Mesodermal cell (in vitro differentiated cells): ENCODE results near the gene TEX22.

Experiments
- H3K27ac ChIP-seq: 2 replicates; pipeline ENCODE4 v1.7.0; 2013; ENCODE audit warnings: mild to moderate bottlenecking, low read depth, low read length, moderate library complexity; ENCODE audit not compliant: severe bottlenecking
- H3K36me3 ChIP-seq: 2 replicates; pipeline ENCODE4 v1.7.1; 2013; ENCODE audit warnings: mild to moderate bottlenecking, low read length, moderate library complexity; ENCODE audit not compliant: control insufficient read depth, insufficient read depth
- H3K4me1 ChIP-seq: one replicate; pipeline ENCODE4 v1.7.1; 2013; ENCODE audit warnings: mild to moderate bottlenecking, low read length; ENCODE audit not compliant: insufficient read depth, control insufficient read depth, poor library complexity, severe bottlenecking
- H3K4me3 ChIP-seq: 2 replicates; pipeline ENCODE4 v1.7.0; 2013; ENCODE audit warnings: low read length, control low read depth, mild to moderate bottlenecking; ENCODE audit not compliant: insufficient read depth, poor library complexity, severe bottlenecking; ENCODE audit errors: extremely low read depth
- H3K9me3 ChIP-seq: 2 replicates; pipeline ENCODE4 v1.7.1; 2013; ENCODE audit warnings: mild to moderate bottlenecking, low read length, moderate library complexity; ENCODE audit not compliant: control insufficient read depth
- WGBS, 2 experiments: methylation state at CpG; one replicate each; pipeline ENCODE4 v1.1.5; 2013; ENCODE audit warnings: missing lambda C conversion rate in 2 of 2; ENCODE audit not compliant: insufficient coverage in 2 of 2; 5-methylcytosine and 5-hydroxymethylcytosine counted together

The TEX22 gene

GRCh38 chr14:105455086-105455640 is 56.8 kb downstream of the TEX22 start:
- Histone ChIP-seq H3K4me1 (no peaks in the 10 kb centered on the region), H3K9me3 (no peaks in the 10 kb centered on the region), H3K27ac (no peak overlapping the region), H3K36me3 (peaks cover 71% of the 10 kb centered on the region), H3K4me3 (no peak overlapping the region)
- WGBS, 2 experiments = 97% methylated on average over 20 to 22 of the region's 22 CpGs

- peaks cover 71% of the 10 kb centered on the region for H3K36me3 ChIP-seq
- WGBS, 2 experiments = 90 to 92% methylated on average over 20 to 22 of the region's 22 CpGs
- H3K4me3 ChIP-seq = no peak overlapping the region
- no peaks in the 10 kb centered on the region for H3K9me3 ChIP-seq
- no peaks in the 10 kb centered on the region for H3K4me1 ChIP-seq
- no peak overlapping the region for H3K27ac ChIP-seq
Observed at GRCh38 chr14:105455766-105456660, 57.7 kb downstream of the TEX22 start.

GRCh38 chr14:105456736-105457617 is 58.6 kb downstream of the TEX22 start:
- no peak overlapping the region for H3K4me3 ChIP-seq
- peaks cover 71% of the 10 kb centered on the region for H3K36me3 ChIP-seq
- H3K27ac ChIP-seq = no peak overlapping the region
- no peaks in the 10 kb centered on the region for H3K4me1 ChIP-seq
- WGBS, 2 experiments = 95 to 97% methylated on average over 22 of the region's 22 CpGs
- no peaks in the 10 kb centered on the region for H3K9me3 ChIP-seq

GRCh38 chr14:105458010-105458409 is 59.7 kb downstream of the TEX22 start:
- H3K9me3 ChIP-seq = no peaks in the 10 kb centered on the region
- peaks cover 71% of the 10 kb centered on the region for H3K36me3 ChIP-seq
- WGBS, 2 experiments = 89 to 92% methylated on average over 11 to 18 of the region's 18 CpGs
- H3K27ac ChIP-seq = no peak overlapping the region
- no peaks in the 10 kb centered on the region for H3K4me1 ChIP-seq
- H3K4me3 ChIP-seq = no peak overlapping the region

- no peak overlapping the region for H3K4me3 ChIP-seq
- H3K36me3 ChIP-seq = peaks cover 74% of the 10 kb centered on the region
- no peaks in the 10 kb centered on the region for H3K9me3 ChIP-seq
- H3K27ac ChIP-seq = no peak overlapping the region
- no peaks in the 10 kb centered on the region for H3K4me1 ChIP-seq
- 90% methylated on average over 14 of the region's 14 CpGs for WGBS, 2 experiments
Observed at GRCh38 chr14:105458571-105458970, 60.2 kb downstream of the TEX22 start.

- Histone ChIP-seq H3K4me1 (peaks cover 2% of the 10 kb centered on the region), H3K4me3 (no peak overlapping the region), H3K27ac (no peak overlapping the region), H3K9me3 (no peaks in the 10 kb centered on the region), H3K36me3 (peaks cover 73% of the 10 kb centered on the region)
- 95 to 96% methylated on average over 14 to 17 of the region's 17 CpGs for WGBS, 2 experiments
Observed at GRCh38 chr14:105460116-105460515, 61.8 kb downstream of the TEX22 start.

GRCh38 chr14:105460616-105461015 is 62.3 kb downstream of the TEX22 start:
- WGBS, 2 experiments = 98% methylated on average over 11 to 17 of the region's 17 CpGs
- H3K4me3 ChIP-seq = no peak overlapping the region
- peaks cover 6% of the 10 kb centered on the region for H3K4me1 ChIP-seq
- peaks cover 74% of the 10 kb centered on the region for H3K36me3 ChIP-seq
- H3K9me3 ChIP-seq = no peaks in the 10 kb centered on the region
- no peak overlapping the region for H3K27ac ChIP-seq

- Histone ChIP-seq H3K27ac (no peak overlapping the region), H3K36me3 (peaks cover 68% of the 10 kb centered on the region), H3K9me3 (no peaks in the 10 kb centered on the region), H3K4me3 (no peak overlapping the region), H3K4me1 (peaks cover 14% of the 10 kb centered on the region)
- 96 to 97% methylated on average over 16 to 18 of the region's 18 CpGs for WGBS, 2 experiments
Observed at GRCh38 chr14:105461903-105462302, 63.6 kb downstream of the TEX22 start.
